PFSK-1 (cell line): ENCODE data around the gene IGSF9B.

Experiments used
- FOXP2 ChIP-seq: optimal IDR thresholded peaks from 2 replicates; pipeline ENCODE3; 2011; ENCODE audit warnings: borderline replicate concordance, control low read depth, inconsistent platforms; ENCODE audit not compliant: insufficient read depth; ENCODE audit errors: extremely low read length, extremely low read depth
- POLR2AphosphoS5 ChIP-seq: IDR thresholded peaks from 2 replicates; pipeline ENCODE4 v1.6.1; 2012; ENCODE audit warnings: low read depth, mild to moderate bottlenecking, control low read depth, low read length, moderate library complexity
- SIN3A ChIP-seq: IDR thresholded peaks from 2 replicates; pipeline ENCODE4 v1.6.1; 2012; ENCODE audit warnings: mild to moderate bottlenecking, low read length, moderate library complexity, borderline replicate concordance; ENCODE audit not compliant: insufficient read depth
- TAF1 ChIP-seq: IDR thresholded peaks from 2 replicates; pipeline ENCODE4 v1.6.1; 2012; ENCODE audit warnings: low read length, control low read depth, borderline replicate concordance; ENCODE audit not compliant: insufficient read depth
- TF ChIP-seq, protein P1 (sequence below), 2 experiments: IDR thresholded peaks; 2 replicates each; pipeline versions ENCODE4 v1.6.1 to v1.8.0; 2011 to 2012; ENCODE audit warnings: low read depth in 2 of 2, low read length in 2 of 2, control low read depth in 1 of 2, inconsistent platforms in 1 of 2, mild to moderate bottlenecking in 1 of 2, moderate library complexity in 1 of 2; ENCODE audit not compliant: insufficient read depth in 1 of 2

Gene IGSF9B

GRCh38 chr11:133895551-133895950 is 61.2 kb downstream of the IGSF9B start:
- no peak for TF ChIP-seq TAF1
- TF ChIP-seq SIN3A = no peak
- no peak for TF ChIP-seq POLR2AphosphoS5
- TF ChIP-seq FOXP2 = no peak
- TF ChIP-seq, protein P1, sequence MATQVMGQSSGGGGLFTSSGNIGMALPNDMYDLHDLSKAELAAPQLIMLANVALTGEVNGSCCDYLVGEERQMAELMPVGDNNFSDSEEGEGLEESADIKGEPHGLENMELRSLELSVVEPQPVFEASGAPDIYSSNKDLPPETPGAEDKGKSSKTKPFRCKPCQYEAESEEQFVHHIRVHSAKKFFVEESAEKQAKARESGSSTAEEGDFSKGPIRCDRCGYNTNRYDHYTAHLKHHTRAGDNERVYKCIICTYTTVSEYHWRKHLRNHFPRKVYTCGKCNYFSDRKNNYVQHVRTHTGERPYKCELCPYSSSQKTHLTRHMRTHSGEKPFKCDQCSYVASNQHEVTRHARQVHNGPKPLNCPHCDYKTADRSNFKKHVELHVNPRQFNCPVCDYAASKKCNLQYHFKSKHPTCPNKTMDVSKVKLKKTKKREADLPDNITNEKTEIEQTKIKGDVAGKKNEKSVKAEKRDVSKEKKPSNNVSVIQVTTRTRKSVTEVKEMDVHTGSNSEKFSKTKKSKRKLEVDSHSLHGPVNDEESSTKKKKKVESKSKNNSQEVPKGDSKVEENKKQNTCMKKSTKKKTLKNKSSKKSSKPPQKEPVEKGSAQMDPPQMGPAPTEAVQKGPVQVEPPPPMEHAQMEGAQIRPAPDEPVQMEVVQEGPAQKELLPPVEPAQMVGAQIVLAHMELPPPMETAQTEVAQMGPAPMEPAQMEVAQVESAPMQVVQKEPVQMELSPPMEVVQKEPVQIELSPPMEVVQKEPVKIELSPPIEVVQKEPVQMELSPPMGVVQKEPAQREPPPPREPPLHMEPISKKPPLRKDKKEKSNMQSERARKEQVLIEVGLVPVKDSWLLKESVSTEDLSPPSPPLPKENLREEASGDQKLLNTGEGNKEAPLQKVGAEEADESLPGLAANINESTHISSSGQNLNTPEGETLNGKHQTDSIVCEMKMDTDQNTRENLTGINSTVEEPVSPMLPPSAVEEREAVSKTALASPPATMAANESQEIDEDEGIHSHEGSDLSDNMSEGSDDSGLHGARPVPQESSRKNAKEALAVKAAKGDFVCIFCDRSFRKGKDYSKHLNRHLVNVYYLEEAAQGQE (IDR thresholded peaks at IDR 0.05; ENCODE audit: insufficient read depth in 1 of 2, low read depth in 2 of 2, low read length in 2 of 2) = no peak

- no peak for TF ChIP-seq FOXP2
- TF ChIP-seq, protein P1 (IDR thresholded peaks at IDR 0.05; ENCODE audit: insufficient read depth in 1 of 2, low read depth in 2 of 2, low read length in 2 of 2) = no peak
- no peak for TF ChIP-seq SIN3A
- TF ChIP-seq POLR2AphosphoS5 = no peak
- TF ChIP-seq TAF1 = no peak
Measured at GRCh38 chr11:133895061-133895479, 61.7 kb downstream of the IGSF9B start.

GRCh38 chr11:133893381-133893780 is 63.4 kb downstream of the IGSF9B start:
- TF ChIP-seq POLR2AphosphoS5 (no peak), SIN3A (no peak), TAF1 (no peak), FOXP2 (no peak)
- TF ChIP-seq, protein P1 (IDR thresholded peaks at IDR 0.05; ENCODE audit: insufficient read depth in 1 of 2, low read depth in 2 of 2, low read length in 2 of 2) = no peak

DNA sequence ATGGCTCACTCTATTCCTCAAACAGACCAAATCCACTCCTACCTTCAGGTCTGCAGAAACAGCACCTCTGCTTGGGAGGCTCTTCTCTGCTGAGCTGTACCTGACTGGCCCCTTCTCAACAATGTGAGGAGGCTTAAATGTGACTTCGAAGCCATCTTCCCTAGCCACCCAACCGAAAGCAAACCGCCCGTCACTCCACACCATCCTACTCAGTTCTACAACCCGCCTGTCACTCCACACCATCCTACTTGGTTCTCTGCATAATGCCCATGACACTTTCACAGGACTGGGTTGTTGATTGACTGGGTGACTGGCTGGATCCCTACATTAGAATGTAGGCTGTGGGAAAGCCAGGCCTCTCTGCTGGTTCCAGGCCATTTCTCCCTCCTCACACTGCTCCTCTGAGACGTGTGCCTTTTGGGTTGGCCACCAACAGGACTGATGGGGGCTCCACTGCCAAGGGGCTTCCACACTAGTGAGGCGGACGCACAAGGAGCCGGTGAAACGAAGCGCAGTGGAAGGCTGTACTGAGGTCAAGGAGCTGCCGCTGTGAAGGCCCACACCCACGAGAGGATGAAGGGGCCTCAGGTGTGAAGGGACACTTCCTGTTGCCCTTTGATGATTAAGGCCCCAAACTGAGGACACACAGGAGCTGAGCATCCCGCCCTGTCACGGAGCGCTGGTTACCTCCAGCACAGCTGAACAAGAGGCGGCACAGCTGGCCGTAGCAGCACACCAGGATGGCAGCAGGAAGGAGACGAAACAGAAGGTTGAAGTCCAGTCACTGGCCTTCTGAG is 64.0 kb downstream of the IGSF9B start:
- TF ChIP-seq, protein P1 (IDR thresholded peaks at IDR 0.05; ENCODE audit: insufficient read depth in 1 of 2, low read depth in 2 of 2, low read length in 2 of 2) = no peak
- TF ChIP-seq SIN3A (no peak), POLR2AphosphoS5 (no peak), FOXP2 (no peak), TAF1 (no peak)
